Endothelial cell of umbilical vein (primary cell): ENCODE data around the gene GUCA2A.

Experiments used
- CTCF ChIP-seq, 2 donors: IDR thresholded peaks; 1 replicate in 1 of 2; 2 replicates in 1 of 2; pipeline ENCODE4 v1.5.1; 2011; ENCODE audit warnings: low read length in 2 of 2, mild to moderate bottlenecking in 2 of 2, moderate library complexity in 2 of 2, control low read depth in 1 of 2, inconsistent platforms in 1 of 2, low read depth in 1 of 2; ENCODE audit not compliant: insufficient read depth in 1 of 2; ENCODE audit errors: extremely low read depth in 1 of 2
- JUN ChIP-seq: IDR thresholded peaks from 2 replicates; pipeline ENCODE4 v1.6.1; 2011; ENCODE audit warnings: borderline replicate concordance, low read depth; ENCODE audit not compliant: insufficient read length, insufficient read depth
- MAX ChIP-seq: IDR thresholded peaks from 2 replicates; pipeline ENCODE4 v1.6.1; 2011; ENCODE audit not compliant: insufficient read depth, insufficient read length

GRCh38 chr1:42164551-42165420 lies at the start of gene GUCA2A:
- no peak for TF ChIP-seq JUN
- no peak for TF ChIP-seq CTCF (IDR thresholded peaks at IDR 0.05; ENCODE audit: extremely low read depth in 1 of 2, insufficient read depth in 1 of 2, low read depth in 1 of 2, low read length in 2 of 2)
- no peak for TF ChIP-seq MAX
